ENCODE measurements around the gene NPDC1.

NPDC1 gene

GRCh38 chr9:137015976-137016375 is 30.0 kb downstream of the NPDC1 start:
- ChIA-PET POLR2A (ENCODE audit: low non-redundant PET) (no interaction called here), CTCF (interaction anchor here (0.6 to 3.4 kb wide), 3 partner anchors 13 to 40 kb away, joined by 3 to 22 read pairs (median 3); no protein-coding TSS in a partner anchor)
- no peak for DNase-seq (ENCODE audit: low spot score)
- TF ChIP-seq CTCF (conservative IDR thresholded peaks at IDR 0.05; ENCODE audit: low read depth), result no peak
- no peak overlapping the region for H3K27ac ChIP-seq

GRCh38 chr9:137015540-137015930 is 30.4 kb downstream of the NPDC1 start:
- CTCF ChIA-PET, result interaction anchor here (0.6 to 3.4 kb wide), 3 partner anchors 11 to 40 kb away, joined by 3 to 22 read pairs (median 5); no protein-coding TSS in a partner anchor
- DNase-seq (ENCODE audit: low spot score), result no peak
- TF ChIP-seq CTCF (conservative IDR thresholded peaks at IDR 0.05; ENCODE audit: low read depth), result no peak
- no peak overlapping the region for H3K27ac ChIP-seq
- POLR2A ChIA-PET (ENCODE audit: low non-redundant PET), result no interaction called here

- ChIA-PET POLR2A (ENCODE audit: low non-redundant PET) (no interaction called here), CTCF (interaction anchor here (0.5 to 3.4 kb wide), 4 partner anchors 11 to 195 kb away, joined by 5 to 22 read pairs (median 6); no protein-coding TSS in a partner anchor)
- no peak overlapping the region for H3K27ac ChIP-seq
- DNase-seq (ENCODE audit: low spot score), result no peak
- no peak for TF ChIP-seq CTCF (conservative IDR thresholded peaks at IDR 0.05; ENCODE audit: low read depth)
Observed at GRCh38 chr9:137014776-137015539, 31.0 kb downstream of the NPDC1 start.

DNA sequence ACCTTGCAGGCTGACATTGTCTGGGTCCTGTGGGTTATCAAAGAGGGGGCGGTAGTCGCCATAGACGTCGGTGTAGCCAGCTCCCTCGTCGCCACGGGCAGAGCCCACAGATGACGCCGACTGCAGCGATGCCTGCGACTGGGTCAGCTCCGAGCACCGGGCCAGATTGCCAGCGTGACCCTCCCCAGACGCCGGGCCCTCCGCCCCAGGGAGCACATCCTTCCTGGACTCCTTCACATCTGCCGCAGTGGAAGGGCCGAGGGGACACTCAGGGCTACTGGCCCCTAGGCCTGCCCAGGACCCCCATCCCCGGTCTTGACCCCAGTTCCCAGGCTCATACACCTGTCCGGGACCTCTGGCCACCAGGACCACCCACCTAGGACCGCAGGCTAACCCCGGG is 31.8 kb downstream of the NPDC1 start:
- DNase-seq (ENCODE audit: low spot score), result no peak
- TF ChIP-seq CTCF (conservative IDR thresholded peaks at IDR 0.05; ENCODE audit: low read depth), result no peak
- no peak overlapping the region for H3K27ac ChIP-seq
- POLR2A ChIA-PET (ENCODE audit: low non-redundant PET), result no interaction called here
- CTCF ChIA-PET, result interaction anchor here (1.3 to 3.4 kb wide), 2 partner anchors 10 to 15 kb away, joined by 5 to 22 read pairs; no protein-coding TSS in a partner anchor

DNA sequence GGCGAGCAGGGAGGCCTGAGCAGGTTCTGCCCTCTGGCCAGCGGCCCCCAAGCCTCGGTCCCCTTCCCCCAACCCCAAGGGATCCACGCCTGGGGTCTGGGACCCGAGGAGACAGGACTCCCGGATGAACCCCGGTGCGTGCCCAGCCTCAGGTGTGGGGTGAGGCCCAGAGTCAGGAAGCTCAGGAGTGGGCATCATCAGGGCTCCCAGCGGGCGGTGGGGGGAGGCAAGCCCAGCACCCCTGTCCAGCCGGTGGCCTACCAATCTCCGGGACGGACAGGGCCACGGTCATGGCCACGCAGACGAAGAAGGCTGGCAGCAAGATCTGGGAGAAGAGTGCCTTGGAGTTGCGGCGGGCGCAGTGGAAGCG is 32.4 kb downstream of the NPDC1 start:
- DNase-seq (ENCODE audit: low spot score), result no peak
- no peak for TF ChIP-seq CTCF (conservative IDR thresholded peaks at IDR 0.05; ENCODE audit: low read depth)
- CTCF ChIA-PET, result interaction anchor here (1.2 kb wide), 1 partner anchor 15 kb away, joined by 4 read pairs; no protein-coding TSS in a partner anchor
- no peak overlapping the region for H3K27ac ChIP-seq
- POLR2A ChIA-PET (ENCODE audit: low non-redundant PET), result no interaction called here

GRCh38 chr9:137012694-137013570 is 33.0 kb downstream of the NPDC1 start:
- no peak for DNase-seq (ENCODE audit: low spot score)
- no peak for TF ChIP-seq CTCF (conservative IDR thresholded peaks at IDR 0.05; ENCODE audit: low read depth)
- CTCF ChIA-PET, result interaction anchor here (1.2 to 1.8 kb wide), 3 partner anchors 16 to 22 kb away, joined by 4 to 8 read pairs (median 4); no protein-coding TSS in a partner anchor
- H3K27ac ChIP-seq, result no peak overlapping the region
- POLR2A ChIA-PET (ENCODE audit: low non-redundant PET), result no interaction called here
